Myocyte (in vitro differentiated cells): Measurements from ENCODE around the gene SLC25A23. TPM values are rescaled to one million over a fixed set of nuclear protein-coding genes. Genes with fewer than 3 reads are reported as not detected.
A peak's percentile ranks its signal among the peaks of the same experiment; 100 is the strongest.
"Not testable (repeated sequence)": the region's sequence is repeated elsewhere in the genome, so short reads cannot be mapped to it uniquely, and the experiment has no call there.

Experiments used
- DNase-seq: peaks from one replicate; pipeline ENCODE4 v3.0.0-alpha.2; 2012; ENCODE audit warnings: low read depth
- polyA plus RNA-seq: library from polyadenylated mRNA; unstranded; fragments of >200 nt; gene quantifications from one replicate; pipeline ENCODE4 v1.2.1, GENCODE V29; 2012; ENCODE audit warnings: missing spikeins
- total RNA-seq: library from RNA; depleted of rRNA; stranded (reverse); fragments of >200 nt; gene quantifications from 2 replicates; pipeline ENCODE4 v1.2.3, GENCODE V29; 2014

SLC25A23 gene
- 29.9 and 33.9 TPM in 2 replicates for total RNA-seq
- polyA plus RNA-seq = 33.5 TPM

DNA sequence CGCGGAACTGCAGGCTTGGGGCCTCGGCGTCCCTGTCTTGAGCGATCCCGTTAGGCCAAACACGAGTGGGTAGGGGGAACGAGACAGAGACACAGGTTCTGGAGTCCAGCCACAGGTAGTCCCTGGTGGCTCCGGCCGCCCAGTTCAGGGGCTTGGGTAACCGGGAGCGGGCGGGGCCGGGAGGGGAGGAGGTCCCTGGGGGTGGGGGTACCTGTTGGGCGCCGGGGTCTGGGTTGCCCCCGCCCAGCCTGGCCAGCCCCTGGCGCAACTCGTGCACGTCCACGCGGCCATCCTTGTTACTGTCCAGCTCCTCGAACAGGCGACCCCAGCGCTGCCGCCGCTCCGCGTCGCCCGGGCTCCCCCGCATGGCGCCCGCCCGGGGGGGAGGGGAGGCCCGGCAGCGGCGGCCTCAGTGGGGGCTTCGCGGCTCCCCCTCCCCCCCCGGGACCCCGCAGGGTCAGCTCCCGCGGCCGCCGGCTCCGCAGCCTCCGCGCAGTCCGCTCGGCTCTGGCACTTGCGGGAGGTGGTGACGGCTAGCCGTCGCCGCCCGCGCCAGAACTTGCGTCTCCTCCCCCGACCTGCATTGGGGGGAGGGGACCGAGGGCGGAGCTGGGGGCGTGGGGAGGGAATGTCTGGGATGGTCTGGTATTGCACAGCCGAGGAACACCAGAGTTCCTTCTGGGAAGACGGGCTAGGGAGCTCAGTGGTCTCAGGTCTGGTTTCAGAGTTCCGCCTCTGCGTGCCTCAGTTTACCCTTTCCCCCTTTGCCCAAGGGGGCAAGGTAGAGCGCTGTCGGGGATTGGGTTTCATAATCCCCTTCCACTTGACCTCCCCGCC is at the start of gene SLC25A23:
TSS of gene SLC25A23 (minus strand) at position 531 of the 837 bp plus-strand sequence. CDS start at position 367, 164 bp downstream.
- peak; percentile 72 for DNase-seq

DNA sequence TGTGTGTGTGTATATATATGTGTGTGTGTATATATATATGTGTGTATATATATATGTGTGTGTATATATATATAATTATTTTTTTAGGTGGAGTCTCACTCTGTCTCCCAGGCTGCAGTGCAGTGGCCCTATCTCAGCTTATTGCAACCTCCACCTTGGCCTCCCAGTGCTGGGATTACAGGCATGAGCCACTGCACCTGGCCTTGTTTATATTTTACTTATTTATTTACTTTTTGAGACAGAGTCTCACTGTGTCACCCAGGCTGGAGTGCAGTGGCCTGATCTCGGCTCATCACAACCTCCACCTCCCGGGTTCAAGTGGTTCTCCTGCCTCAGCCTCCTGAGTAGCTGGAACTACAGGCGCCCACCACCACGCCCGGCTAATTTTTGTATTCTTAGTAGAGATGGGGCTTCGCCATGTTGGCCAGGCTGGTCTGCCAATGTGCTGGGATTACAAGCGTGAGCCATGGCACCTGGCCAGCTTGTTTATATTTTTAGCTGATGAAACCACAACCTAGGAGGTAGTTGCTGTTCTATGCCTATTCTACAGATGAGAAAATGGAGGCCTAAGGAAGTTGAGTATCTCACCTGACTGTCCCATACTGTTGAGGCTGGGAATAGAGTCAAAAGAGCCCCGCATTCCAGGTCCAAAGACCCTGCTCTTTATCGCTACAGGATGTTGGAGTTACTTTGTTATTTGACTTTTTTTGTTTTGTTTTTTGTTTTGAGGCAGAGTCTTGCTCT is 48.6 kb upstream of the SLC25A23 start:
- not testable (repeated sequence) for DNase-seq

DNA sequence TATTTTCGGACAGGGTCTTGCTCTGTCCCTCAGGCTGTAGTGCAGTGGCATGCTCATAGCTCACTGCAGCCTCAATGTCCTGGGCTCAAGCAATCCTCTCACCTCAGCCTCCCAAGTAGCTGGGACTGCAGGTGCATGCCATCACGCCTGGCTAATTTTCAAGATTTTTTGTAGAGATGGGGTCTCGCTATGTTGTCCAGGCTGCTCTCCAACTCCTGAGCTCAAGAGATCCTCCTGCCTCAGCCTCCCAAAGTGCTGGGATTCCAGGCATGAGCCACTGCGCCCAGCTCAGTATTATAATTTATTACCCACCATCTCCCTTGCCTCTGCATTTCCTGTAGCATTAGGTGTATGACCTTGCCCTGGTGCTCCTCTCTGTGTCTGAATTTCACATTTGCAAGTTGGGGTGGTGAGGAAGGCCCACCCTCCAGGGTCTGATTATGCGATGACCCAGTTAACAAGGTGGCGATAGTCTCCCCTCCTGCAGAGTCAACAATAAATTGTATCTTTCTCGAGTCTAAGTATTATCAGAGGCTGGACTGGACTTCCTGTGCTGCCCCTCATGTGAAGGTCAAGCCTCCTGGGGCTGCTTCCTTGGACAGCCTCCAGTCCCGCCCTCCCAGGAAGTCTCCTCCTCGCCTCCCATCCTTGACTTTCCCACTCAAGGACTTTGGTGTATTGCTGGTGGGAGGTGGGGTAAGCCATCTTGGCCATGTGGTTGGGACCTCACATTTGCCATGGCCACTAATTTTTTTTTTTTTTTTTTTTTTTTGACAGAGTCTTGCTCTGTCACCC is 44.0 kb upstream of the SLC25A23 start:
- no peak for DNase-seq

DNA sequence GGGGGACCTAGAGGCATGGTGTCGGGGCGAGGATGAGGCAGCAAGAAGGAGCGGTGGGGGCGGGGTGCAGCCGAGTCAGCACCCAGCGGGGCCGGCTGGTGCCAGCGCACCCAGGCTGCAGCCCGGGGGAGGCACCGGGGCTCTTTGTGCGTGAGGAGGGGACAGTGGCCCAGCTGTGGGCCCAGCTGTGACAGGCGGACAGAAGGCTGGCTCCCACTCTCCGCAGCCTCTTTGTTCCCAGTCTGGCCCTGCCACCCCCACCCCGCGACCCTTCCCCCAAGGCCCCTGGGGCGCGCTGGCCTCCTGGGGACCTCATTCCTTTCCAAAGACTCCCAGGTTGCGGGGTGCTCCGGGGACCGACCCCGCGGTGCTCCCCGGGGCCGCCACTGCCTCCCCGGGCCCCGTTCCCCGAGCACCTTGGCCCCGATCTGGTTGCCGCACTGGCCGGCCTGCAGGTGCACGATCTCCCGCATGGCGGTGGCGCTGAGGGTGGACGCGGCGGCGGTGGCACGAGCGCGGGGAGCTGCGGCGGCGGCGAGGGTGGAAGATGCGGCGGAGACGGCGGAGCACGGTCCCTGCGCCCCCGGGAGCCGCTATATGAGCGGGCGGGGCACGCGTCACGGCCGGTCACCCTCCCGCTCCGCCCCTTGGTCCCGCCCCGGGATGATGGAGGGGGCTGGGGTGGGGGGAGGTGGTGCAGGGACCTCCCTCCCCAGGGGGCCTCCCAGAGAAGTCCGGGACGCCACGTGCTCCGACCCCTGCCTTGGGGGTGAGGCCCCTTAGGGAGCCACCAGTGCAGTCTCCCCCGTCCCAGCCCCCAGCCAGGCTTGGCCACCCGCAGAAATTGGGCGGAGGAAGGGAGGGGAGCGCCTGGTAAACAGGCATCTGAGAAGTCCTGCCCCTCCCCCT is 42.4 kb upstream of the SLC25A23 start, which contains the start of gene TUBB4A:
TSS of gene TUBB4A (minus strand) at position 570 of the 909 bp plus-strand sequence. CDS start at position 473, 97 bp downstream.
- no peak for DNase-seq

DNA sequence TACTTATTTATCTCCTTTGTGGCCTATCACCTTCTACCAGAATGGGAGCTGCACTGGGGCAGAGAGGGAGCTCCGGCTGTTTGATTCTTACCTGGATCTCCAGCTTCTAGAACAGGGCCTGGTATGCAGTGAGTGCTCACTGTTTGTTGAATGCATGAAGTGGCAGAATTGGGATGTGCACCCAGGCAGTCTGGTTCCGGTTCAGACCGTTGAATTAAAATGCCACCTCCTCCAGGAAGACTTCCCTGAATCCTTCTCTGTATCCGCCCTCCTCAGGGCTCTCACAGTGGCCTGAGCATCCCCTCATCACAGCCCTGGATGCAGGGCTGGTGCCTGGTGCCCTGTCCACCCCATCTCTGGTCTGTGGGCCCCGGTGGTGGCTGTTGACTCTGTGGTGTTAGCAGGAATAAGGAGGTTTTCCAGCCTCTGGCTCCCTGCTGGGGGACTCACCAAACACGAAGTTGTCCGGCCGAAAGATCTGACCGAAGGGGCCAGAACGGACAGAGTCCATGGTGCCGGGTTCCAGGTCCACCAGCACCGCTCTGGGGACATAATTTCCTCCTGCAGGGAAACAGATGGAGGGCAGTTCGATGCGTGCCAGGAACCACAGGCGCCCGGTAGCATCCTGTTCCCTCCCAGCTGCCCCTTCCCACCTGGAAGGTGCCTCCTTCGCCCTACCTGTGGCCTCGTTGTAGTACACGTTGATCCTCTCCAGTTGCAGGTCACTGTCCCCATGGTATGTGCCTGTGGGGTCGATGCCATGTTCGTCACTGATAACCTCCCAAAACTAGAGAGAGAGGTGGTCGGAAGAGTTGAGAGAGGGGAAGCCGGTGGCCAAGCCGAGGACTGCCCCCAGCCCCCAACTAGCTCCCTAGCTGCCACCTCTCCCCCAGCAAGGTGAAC is 41.5 kb upstream of the SLC25A23 start:
- DNase-seq = no peak

DNA sequence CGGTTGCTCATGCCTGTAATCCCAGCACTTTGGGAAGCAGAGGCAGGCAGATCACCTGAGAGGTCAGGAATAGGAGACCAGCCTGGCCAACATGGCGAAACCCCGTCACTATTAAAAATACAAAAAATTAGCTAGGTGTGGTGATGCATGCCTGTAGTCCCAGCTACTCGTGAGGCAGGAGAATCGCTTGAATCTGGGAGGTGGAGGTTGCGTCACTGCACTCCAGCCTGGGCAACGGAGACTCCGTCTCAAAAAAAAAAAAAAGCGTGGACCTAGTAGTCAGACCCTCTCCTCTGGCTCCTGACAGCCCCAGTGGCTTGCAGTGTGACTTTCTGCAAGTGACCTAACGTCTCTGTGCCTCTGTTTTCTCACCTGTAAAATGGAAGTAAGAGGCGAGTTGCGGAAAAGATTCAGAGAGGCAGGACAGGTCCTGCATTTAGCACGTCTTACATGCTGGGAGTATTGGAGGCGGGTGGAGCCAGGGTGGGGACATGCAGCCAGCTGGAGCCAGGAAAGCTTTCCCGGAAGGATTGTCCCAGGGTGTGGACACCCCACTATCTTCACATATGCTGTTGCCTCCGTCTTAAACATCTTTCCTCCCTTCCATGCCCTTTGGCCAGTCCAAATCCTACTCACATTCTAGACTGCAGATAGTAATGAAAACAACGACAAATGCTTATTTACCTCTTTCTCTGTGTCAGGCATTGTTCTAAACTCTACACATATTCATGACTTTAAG is 39.6 kb upstream of the SLC25A23 start:
- no peak for DNase-seq

DNA sequence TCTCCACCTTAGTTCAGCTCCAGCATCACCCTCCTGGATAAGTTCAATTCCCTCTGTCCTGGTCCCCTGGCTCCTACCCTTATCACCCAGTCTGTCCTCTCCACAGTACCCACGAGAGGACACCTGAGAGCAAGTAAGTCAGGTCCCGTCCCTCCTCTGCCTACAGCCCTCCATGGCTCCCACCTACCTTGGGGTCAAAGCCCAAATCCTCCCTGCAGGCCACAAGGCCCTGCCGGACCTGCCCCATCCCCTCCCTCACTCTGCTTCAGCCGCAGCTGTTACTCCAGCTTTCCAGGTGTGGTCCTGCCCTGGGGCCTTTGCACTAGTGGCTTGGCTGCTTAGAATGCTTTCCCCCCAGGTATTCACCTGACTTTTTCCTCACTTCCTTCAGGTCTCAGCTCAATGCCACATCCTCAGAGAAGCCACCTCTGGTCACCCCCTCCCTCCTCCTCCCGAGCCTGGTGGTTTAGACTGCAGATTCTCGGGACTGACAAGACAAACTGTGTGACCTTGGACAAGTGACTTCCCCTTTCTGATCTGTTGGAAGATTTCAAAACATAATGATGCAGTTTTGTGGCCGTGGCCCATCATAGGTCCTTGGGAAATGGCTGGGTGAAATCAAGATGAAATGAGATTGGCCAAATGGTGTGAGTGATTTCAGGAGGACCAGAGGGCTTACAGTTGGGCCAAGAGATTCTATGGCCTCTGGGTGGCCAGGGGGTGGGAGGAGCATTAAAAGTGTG is 38.9 kb upstream of the SLC25A23 start:
- no peak for DNase-seq

DNA sequence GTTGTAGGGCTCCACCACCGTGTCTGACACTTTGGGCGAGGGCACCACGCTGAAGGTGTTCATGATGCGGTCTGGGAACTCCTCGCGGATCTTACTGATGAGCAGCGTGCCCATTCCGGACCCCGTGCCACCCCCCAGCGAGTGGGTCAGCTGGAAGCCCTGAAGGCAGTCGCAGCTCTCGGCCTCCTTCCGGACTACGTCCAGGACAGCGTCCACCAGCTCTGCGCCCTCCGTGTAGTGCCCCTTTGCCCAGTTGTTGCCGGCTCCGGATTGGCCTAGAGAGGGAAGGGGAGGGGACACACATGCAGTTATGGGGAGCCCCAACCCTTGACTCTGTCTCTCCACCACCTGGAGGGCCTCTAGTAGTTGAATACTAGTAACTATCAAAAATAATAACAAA is 36.4 kb upstream of the SLC25A23 start:
- no peak for DNase-seq

DNA sequence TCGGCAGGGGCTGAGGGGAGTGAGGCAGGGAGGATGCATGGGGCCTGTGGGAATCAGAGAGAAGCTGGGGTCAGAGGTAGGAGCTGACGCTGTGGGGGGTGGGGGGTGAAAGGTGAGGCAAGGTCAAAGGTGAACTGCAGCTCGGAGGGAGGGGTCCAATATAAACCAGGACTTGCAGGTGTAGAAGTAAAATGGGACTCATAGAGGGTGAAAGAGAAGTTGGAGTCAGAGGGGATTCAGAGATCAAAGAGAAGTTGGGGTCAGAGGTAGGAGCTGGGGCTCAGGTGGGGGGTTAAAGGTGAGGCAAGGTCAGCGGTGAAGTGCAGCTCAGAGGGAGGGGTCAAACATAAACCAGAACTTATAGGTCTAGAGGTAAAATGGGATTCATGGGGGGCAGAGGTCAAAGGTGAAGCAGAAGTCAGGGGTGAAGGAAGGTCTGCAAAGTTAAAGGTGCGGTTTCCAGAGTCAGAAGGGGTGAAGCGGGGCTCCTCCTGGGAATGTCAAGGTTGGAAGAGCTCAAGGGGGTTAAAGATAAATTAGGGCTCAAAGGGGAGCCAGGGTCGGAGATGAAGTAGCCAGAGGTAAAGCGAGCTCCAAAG is 34.9 kb upstream of the SLC25A23 start:
- DNase-seq = no peak

DNA sequence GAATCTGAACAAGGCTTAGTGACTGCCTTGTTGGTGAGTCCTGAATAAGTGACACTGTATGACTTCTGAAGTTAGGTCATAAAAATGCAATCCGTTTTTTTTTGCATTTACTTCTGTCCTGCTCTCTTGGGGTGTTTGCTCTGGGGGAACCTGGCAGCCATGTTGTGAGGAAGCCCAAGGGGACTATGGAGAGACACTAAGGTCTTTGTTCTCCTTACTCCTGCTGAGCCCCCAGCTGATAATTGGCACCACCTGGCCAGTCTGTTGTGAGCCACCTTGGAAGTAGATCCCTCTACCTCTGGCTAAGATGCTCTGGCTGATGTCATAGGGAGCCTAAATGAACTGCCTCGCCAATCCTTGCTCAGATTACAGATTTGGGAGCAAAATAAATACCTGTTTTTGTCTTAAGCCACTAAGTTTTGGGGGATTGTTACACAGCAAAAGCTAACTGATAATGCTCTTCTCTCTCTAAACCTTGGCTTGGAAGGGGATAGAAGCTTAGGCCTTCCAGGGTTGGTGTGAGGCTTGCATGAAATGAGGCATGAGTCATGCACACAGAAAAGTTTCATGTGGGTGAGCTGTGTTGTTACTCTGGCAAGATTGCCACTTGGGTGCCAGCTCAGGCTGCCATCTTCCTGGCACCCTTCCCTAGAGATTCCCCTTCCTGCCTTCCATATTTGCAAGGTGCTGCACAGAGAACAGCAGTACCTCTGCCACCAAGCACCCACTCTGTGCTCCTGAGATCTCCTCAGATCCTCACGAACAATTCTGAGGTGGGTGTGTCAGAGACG is 32.4 kb upstream of the SLC25A23 start:
- no peak for DNase-seq

DNA sequence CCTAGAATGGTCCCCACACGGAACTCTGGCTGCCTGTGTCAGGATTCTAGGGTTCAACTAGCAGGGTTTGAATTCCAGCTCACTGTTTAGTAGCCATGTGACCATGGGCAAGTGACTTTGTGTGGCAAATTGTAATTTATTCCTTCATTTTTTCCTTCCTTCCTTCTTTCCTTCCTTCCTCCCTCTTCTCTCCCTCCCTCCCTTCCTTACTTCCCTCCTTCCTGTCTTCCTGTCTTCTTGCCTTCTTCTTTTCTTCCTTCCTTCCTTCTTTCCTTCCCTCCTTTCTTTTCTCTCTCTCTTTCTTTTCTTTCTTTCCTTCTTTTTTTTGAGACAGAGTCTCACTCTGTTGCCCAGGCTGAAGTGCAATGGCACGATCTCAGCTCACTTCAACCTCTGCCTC is 30.5 kb upstream of the SLC25A23 start:
- no peak for DNase-seq

DNA sequence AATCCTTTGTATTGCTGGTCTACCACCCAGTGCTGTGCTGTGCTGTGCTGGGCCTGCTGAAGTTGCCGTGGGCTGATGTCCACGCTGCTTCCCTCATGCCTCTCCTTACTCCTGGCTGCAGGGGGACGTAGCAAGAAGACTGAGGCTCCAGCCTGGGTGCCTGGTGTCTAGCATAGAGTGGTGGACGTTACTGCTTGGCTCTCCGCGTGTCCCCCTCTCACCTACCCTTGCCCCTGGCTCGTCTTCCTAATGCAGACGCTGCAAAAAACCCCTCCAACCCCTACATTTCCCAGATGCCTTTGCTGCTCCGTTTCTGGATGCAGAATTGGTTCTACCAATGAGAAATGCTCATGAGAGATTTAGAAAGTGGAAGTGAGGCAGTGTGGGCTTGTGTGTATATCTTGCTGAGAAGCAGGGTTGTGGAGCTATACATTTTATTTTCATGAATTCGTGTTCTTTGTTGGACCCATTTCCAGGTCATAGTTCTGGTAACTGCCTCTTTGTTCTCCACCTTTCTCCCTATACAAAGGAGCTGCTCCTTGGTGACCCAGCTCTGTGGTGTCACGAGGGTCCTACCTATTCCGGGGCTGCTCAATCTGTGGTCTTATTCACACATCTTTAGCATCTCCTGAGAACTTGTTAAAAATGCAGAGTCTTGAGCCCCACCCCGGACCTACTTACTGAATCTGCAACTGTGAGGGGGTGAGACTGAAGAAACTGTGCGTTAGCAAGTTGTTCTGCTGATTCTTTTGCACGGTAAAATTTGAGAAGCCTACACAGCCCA is 29.9 kb upstream of the SLC25A23 start:
- no peak for DNase-seq

DNA sequence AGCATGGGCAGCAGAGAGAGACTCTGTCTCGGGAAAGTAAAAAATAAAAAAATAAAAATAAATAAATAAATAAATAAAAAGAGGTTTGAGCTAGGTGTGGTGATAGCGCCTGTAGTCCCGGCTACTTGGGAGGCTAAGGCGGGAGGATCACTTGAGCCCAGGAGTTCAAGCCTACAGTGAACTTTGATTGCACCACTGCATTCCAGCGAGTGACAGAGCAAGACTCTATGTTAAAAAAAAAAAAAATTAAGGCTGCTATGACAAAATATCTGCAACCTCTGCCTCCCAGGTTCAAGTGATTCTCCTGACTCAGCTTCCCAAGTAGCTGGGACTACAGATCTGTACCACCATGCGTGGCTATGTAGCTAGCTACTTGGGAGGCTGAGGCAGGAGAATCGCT is 25.2 kb upstream of the SLC25A23 start:
- DNase-seq = no peak

DNA sequence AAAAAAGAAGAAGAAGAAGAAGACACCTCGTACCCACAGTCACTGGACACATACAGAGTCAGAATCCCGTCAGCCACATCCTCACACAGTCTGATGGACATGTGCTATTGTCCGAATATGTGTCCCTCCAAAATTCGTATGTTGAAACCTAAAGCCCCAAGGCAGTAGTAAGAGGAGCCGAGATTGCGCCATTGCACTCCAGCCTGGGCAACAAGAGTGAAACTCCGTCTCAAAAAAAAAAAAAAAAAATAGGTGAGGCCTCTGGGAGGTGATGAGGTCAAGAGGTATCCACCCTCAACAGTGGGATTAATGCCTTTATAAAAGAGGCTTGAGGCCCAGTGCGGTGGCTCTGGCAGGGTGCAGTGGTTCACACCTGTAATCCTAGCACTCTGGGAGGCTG is 24.6 kb upstream of the SLC25A23 start:
- DNase-seq = no peak

DNA sequence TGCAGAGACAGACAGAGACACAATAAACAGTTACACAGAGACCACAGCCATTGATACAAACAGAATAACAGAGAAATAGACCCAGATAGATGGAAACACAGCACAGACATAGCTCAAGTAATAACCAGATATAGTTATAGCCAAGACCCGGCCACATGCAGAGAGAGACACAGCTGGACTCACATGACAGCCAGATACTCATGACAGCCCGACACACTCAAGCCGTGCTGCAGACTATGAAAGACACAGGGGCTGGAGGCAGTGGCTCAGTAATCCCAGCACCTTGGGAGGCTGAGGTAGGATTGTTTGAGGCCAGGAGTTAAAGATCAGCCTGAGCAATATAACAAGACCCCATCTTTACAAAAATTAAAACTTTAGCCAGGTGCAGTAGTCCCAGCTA is 23.6 kb upstream of the SLC25A23 start:
- no peak for DNase-seq

DNA sequence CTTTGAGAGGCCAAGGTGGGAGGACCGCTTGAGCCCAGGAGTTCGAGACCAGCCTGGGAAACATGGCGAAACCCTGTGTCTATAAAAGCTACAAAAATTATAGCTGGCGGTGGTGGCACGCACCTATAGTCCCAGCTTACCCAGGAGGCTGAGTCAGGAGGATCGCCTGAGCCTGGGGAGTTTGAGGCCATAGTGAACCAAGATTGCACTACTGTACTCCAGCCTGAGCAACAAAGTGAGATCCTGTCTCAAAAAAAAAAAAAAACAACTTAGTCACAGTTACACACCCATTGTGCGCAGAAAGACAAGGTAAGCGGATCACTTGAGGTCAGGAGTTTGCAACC is 22.7 kb upstream of the SLC25A23 start:
- no peak for DNase-seq
